Caco-2 (cell line): ENCODE data around the gene DOK6. TPM values are rescaled to one million over a fixed set of nuclear protein-coding genes. Genes with fewer than 3 reads are reported as not detected.

Experiments used
- BruUV-seq: library from RNA; stranded (reverse); fragments of 400-500 nt; replicated peaks from 2 replicates; lab custom pipeline; 2021; lab: Mats Ljungman, UMichigan
- CTCF ChIA-PET: fragments of 300-600 bp; sonication (Branson Sonifier 250); formaldehyde crosslinking; loops from one replicate; lab custom pipeline; 2022; ENCODE audit warnings: antibody characterized with exemption; lab: Charles Lee
- POLR2A ChIA-PET: fragments of 300-600 bp; sonication (Branson Sonifier 250); formaldehyde crosslinking; loops from one replicate; lab custom pipeline; 2022; ENCODE audit warnings: antibody characterized with exemption; lab: Charles Lee
- DNase-seq, 2 experiments: peaks; one replicate each; pipeline versions ENCODE4 v3.0.0 to v3.0.0-alpha.2; 2020 to 2022
- H3K27me3 ChIP-seq: replicated peaks from 2 replicates; pipeline ENCODE4 v1.6.0; 2011; ENCODE audit warnings: low read length; ENCODE audit not compliant: control insufficient read depth, insufficient read depth
- H3K36me3 ChIP-seq: 2 replicates; pipeline ENCODE4 v1.5.1; 2011; ENCODE audit warnings: low read length; ENCODE audit not compliant: control insufficient read depth, insufficient read depth
- H3K4me1 ChIP-seq: fragments of 250-450 bp; sonication (Bioruptor Pico); 2 replicates; pipeline ENCODE4 v1.5.1; 2020; ENCODE audit warnings: mild to moderate bottlenecking
- H3K4me3 ChIP-seq: 2 replicates; pipeline ENCODE4 v1.5.1; 2011; ENCODE audit warnings: low read depth, mild to moderate bottlenecking, control low read depth, low read length
- H3K9me3 ChIP-seq: fragments of 250-450 bp; sonication (Bioruptor Pico); 2 replicates; pipeline ENCODE4 v1.5.1; 2020; ENCODE audit warnings: mild to moderate bottlenecking, moderate library complexity
- H3K27ac Mint-ChIP-seq: one replicate; pipeline ENCODE4 v1.8.0; 2022; ENCODE audit warnings: mixed read lengths; ENCODE audit not compliant: unreplicated experiment
- H3K27me3 Mint-ChIP-seq: one replicate; pipeline ENCODE4 v1.8.0; 2022; ENCODE audit warnings: mixed read lengths; ENCODE audit not compliant: insufficient read depth, unreplicated experiment
- H3K36me3 Mint-ChIP-seq: one replicate; pipeline ENCODE4 v1.8.0; 2022; ENCODE audit warnings: mild to moderate bottlenecking, mixed read lengths; ENCODE audit not compliant: insufficient read depth, unreplicated experiment
- H3K4me1 Mint-ChIP-seq: one replicate; pipeline ENCODE4 v1.8.0; 2022; ENCODE audit warnings: low read depth, mixed read lengths; ENCODE audit not compliant: unreplicated experiment
- H3K4me3 Mint-ChIP-seq: one replicate; pipeline ENCODE4 v1.8.0; 2022; ENCODE audit warnings: mild to moderate bottlenecking, moderate library complexity, mixed read lengths; ENCODE audit not compliant: unreplicated experiment
- H3K9me3 Mint-ChIP-seq: one replicate; pipeline ENCODE4 v1.8.0; 2022; ENCODE audit warnings: mixed read lengths; ENCODE audit not compliant: unreplicated experiment
- intact Hi-C: fragments of 100-400 bp; cut with micrococcal nuclease; formaldehyde crosslinking; loops from one replicate; pipeline ENCODE4 v1.10.0; 2022; ENCODE audit not compliant: unreplicated experiment
- total RNA-seq: library from RNA; stranded (reverse); gene quantifications from 2 replicates; pipeline ENCODE4 v1.2.3, GENCODE V29; 2022
- TF ChIP-seq, protein P1 (sequence below), 2 experiments: fragments of 200-600 bp in 1 of 2; IDR thresholded peaks; 1 replicate in 1 of 2; 2 replicates in 1 of 2; pipeline versions ENCODE4 v1.5.1 to v1.8.0; 2011 to 2022; ENCODE audit warnings: antibody characterized with exemption in 1 of 2, control low read depth in 1 of 2, inconsistent platforms in 1 of 2, low read depth in 1 of 2, low read length in 1 of 2, mild to moderate bottlenecking in 1 of 2, moderate library complexity in 1 of 2; ENCODE audit not compliant: insufficient read depth in 1 of 2, severe bottlenecking in 1 of 2, unreplicated experiment in 1 of 2

DOK6 gene
- total RNA-seq, 1 experiment from 2014 or later: not detected

DNA sequence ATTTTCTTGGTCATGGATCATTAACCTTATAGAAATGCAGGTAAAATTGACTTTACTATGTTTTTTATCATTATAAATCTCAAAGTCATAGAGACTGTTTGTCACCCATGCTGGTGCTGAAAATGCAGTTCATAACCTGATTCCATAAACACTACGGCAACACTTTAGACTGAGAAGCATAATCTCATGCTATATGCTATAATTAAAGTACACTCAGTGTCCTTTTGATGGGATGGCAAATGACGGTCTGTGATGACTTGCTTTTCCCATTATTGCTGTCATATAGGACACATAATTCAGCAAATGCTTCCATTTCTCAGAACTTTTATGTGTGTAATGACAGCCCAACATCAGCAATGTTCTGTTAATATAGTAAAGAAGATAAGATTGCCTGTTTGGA is 384.1 kb downstream of the DOK6 start:
- intact Hi-C loops: no loop called here
- H3K4me3 ChIP-seq: no peak overlapping the region
- DNase-seq: no peak
- no peaks in the 10 kb centered on the region for H3K4me1 ChIP-seq
- Mint-ChIP-seq H3K36me3 (no peaks in the 10 kb centered on the region), H3K27me3 (no peaks in the 10 kb centered on the region), H3K27ac (no peak overlapping the region), H3K4me3 (no peak overlapping the region), H3K9me3 (no peaks in the 10 kb centered on the region), H3K4me1 (no peaks in the 10 kb centered on the region)
- H3K27me3 ChIP-seq: no peaks in the 10 kb centered on the region
- BruUV-seq: no TSS peak
- H3K36me3 ChIP-seq: no peaks in the 10 kb centered on the region
- CTCF ChIA-PET: no interaction called here
- TF ChIP-seq, protein P1, sequence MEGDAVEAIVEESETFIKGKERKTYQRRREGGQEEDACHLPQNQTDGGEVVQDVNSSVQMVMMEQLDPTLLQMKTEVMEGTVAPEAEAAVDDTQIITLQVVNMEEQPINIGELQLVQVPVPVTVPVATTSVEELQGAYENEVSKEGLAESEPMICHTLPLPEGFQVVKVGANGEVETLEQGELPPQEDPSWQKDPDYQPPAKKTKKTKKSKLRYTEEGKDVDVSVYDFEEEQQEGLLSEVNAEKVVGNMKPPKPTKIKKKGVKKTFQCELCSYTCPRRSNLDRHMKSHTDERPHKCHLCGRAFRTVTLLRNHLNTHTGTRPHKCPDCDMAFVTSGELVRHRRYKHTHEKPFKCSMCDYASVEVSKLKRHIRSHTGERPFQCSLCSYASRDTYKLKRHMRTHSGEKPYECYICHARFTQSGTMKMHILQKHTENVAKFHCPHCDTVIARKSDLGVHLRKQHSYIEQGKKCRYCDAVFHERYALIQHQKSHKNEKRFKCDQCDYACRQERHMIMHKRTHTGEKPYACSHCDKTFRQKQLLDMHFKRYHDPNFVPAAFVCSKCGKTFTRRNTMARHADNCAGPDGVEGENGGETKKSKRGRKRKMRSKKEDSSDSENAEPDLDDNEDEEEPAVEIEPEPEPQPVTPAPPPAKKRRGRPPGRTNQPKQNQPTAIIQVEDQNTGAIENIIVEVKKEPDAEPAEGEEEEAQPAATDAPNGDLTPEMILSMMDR (IDR thresholded peaks at IDR 0.05; ENCODE audit: insufficient read depth in 1 of 2, low read depth in 1 of 2, low read length in 1 of 2, severe bottlenecking in 1 of 2, unreplicated experiment in 1 of 2): no peak
- no peaks in the 10 kb centered on the region for H3K9me3 ChIP-seq
- POLR2A ChIA-PET: no interaction called here

- Mint-ChIP-seq H3K4me1 (no peaks in the 10 kb centered on the region), H3K27ac (no peak overlapping the region), H3K27me3 (no peaks in the 10 kb centered on the region), H3K4me3 (no peak overlapping the region), H3K36me3 (no peaks in the 10 kb centered on the region), H3K9me3 (no peaks in the 10 kb centered on the region)
- Histone ChIP-seq H3K4me3 (no peak overlapping the region), H3K9me3 (no peaks in the 10 kb centered on the region), H3K36me3 (no peaks in the 10 kb centered on the region), H3K4me1 (no peaks in the 10 kb centered on the region), H3K27me3 (no peaks in the 10 kb centered on the region)
- intact Hi-C loops: no loop called here
- ChIA-PET POLR2A (no interaction called here), CTCF (no interaction called here)
- BruUV-seq: no TSS peak
- TF ChIP-seq, protein P1 (IDR thresholded peaks at IDR 0.05; ENCODE audit: insufficient read depth in 1 of 2, low read depth in 1 of 2, low read length in 1 of 2, severe bottlenecking in 1 of 2, unreplicated experiment in 1 of 2): no peak
- DNase-seq: no peak
These were observed 384.8 kb downstream of the DOK6 start for GRCh38 chr18:69785466-69785865.

DNA sequence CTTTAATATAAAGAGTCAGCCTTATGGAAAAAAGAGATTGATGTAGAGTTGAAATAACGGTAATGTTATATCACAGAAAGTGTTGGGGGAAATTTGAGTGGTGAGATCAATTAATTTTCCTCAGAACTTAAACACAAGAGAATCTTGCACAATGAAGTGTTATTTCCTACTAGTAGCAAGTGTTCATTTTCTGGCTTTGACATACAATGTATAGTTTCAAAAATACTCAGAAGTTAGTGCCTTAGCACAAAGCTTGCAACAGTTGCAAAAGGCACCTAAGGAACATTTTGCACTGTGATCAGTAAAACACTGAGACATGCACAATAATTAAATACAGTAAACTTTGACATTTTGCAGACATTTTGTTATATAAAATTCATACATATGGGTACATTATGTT is 385.7 kb downstream of the DOK6 start:
- POLR2A ChIA-PET: no interaction called here
- Histone ChIP-seq H3K4me3 (no peak overlapping the region), H3K27me3 (no peaks in the 10 kb centered on the region), H3K36me3 (no peaks in the 10 kb centered on the region), H3K4me1 (no peaks in the 10 kb centered on the region), H3K9me3 (no peaks in the 10 kb centered on the region)
- TF ChIP-seq, protein P1 (IDR thresholded peaks at IDR 0.05; ENCODE audit: insufficient read depth in 1 of 2, low read depth in 1 of 2, low read length in 1 of 2, severe bottlenecking in 1 of 2, unreplicated experiment in 1 of 2): no peak
- H3K36me3 Mint-ChIP-seq: no peaks in the 10 kb centered on the region
- no peaks in the 10 kb centered on the region for H3K4me1 Mint-ChIP-seq
- no peak overlapping the region for H3K27ac Mint-ChIP-seq
- no peak for DNase-seq
- H3K9me3 Mint-ChIP-seq: no peaks in the 10 kb centered on the region
- CTCF ChIA-PET: no interaction called here
- BruUV-seq: no TSS peak
- no peak overlapping the region for H3K4me3 Mint-ChIP-seq
- intact Hi-C loops: no loop called here
- no peaks in the 10 kb centered on the region for H3K27me3 Mint-ChIP-seq
